Lower leg skin (tissue), 3 donors: Measurements from ENCODE around the gene XYLB.

Experiments
- CTCF ChIP-seq, 3 donors: fragments of 450-650 bp; IDR thresholded peaks; one replicate each; pipeline ENCODE4 v1.5.1; 2016; ENCODE audit warnings: antibody characterized with exemption in 3 of 3, mild to moderate bottlenecking in 3 of 3, moderate library complexity in 2 of 3
- POLR2A ChIP-seq, 2 donors: fragments of 450-650 bp; IDR thresholded peaks; one replicate each; pipeline ENCODE4 v1.6.1; 2016 to 2017; ENCODE audit warnings: antibody characterized with exemption in 2 of 2, mild to moderate bottlenecking in 1 of 2, moderate library complexity in 1 of 2

- TF ChIP-seq CTCF (IDR thresholded peaks at IDR 0.05) (no peak), POLR2A (IDR thresholded peaks at IDR 0.05) (no peak)
Measured at GRCh38 chr3:38366082-38366481, 19.5 kb downstream of the XYLB start.
